Natural killer cell (primary cell): ENCODE data around the gene DRAM2. TPM values are rescaled to one million over a fixed set of nuclear protein-coding genes. Genes with fewer than 3 reads are reported as not detected.
"Not testable (repeated sequence)": the region's sequence is repeated elsewhere in the genome, so short reads cannot be mapped to it uniquely, and the experiment has no call there.

ENCODE experiments used
- ATAC-seq, 3 donors: fragments of 150-1000 bp in 2 of 3; fragments of 200-7000 bp in 1 of 3; cut with Tn5 transposase; 1 replicate in 1 of 3; 2 replicates in 2 of 3; pipeline ENCODE4 v1.10.0; 2021; ENCODE audit warnings: mild to moderate bottlenecking in 2 of 3, moderate library complexity in 2 of 3
- DNase-seq, 2 donors: peaks; one replicate each; pipeline versions ENCODE4 v3.0.0 to v3.0.0-alpha.2; 2013 to 2021; ENCODE audit warnings: mixed read lengths in 1 of 2
- H3K27ac ChIP-seq: one replicate; pipeline ENCODE4 v1.5.1; 2013; ENCODE audit warnings: mild to moderate bottlenecking, low read length
- H3K27me3 ChIP-seq: one replicate; pipeline ENCODE4 v1.6.1; 2013; ENCODE audit warnings: low read length; ENCODE audit not compliant: control insufficient read depth, insufficient read depth
- H3K36me3 ChIP-seq: one replicate; pipeline ENCODE4 v1.6.1; 2013; ENCODE audit warnings: low read length; ENCODE audit not compliant: control insufficient read depth, insufficient read depth
- H3K4me1 ChIP-seq: one replicate; pipeline ENCODE4 v1.6.1; 2013; ENCODE audit warnings: low read length; ENCODE audit not compliant: control insufficient read depth, insufficient read depth
- H3K4me3 ChIP-seq: one replicate; pipeline ENCODE4 v1.5.1; 2013; ENCODE audit warnings: low read length
- H3K9me3 ChIP-seq: one replicate; pipeline ENCODE4 v1.6.1; 2013; ENCODE audit warnings: low read length; ENCODE audit not compliant: control insufficient read depth, insufficient read depth
- H3K27ac Mint-ChIP-seq, 2 donors: one replicate each; pipeline ENCODE4 v1.8.0; 2022; ENCODE audit warnings: mild to moderate bottlenecking in 2 of 2, mixed read lengths in 2 of 2, moderate library complexity in 1 of 2
- H3K27me3 Mint-ChIP-seq, 2 donors: one replicate each; pipeline ENCODE4 v1.8.0; 2022; ENCODE audit warnings: low read depth in 2 of 2, mixed read lengths in 2 of 2
- H3K36me3 Mint-ChIP-seq: one replicate; pipeline ENCODE4 v1.8.0; 2022; ENCODE audit warnings: mixed read lengths
- H3K4me1 Mint-ChIP-seq, 2 donors: one replicate each; pipeline ENCODE4 v1.8.0; 2022; ENCODE audit warnings: mixed read lengths in 2 of 2
- H3K4me3 Mint-ChIP-seq: one replicate; pipeline ENCODE4 v1.8.0; 2022; ENCODE audit warnings: mild to moderate bottlenecking, moderate library complexity, mixed read lengths
- H3K9me3 Mint-ChIP-seq, 2 donors: one replicate each; pipeline ENCODE4 v1.8.0; 2022; ENCODE audit warnings: mixed read lengths in 2 of 2
- CTCF ChIP-seq: fragments of 200-600 bp; IDR thresholded peaks from one replicate; pipeline ENCODE4 v1.8.0; 2022; ENCODE audit warnings: antibody characterized with exemption
- WGBS: methylation state at CpG from one replicate; pipeline ENCODE4 v1.1.7; 2013; ENCODE audit warnings: missing lambda C conversion rate; ENCODE audit not compliant: insufficient coverage; 5-methylcytosine and 5-hydroxymethylcytosine counted together
- intact Hi-C: fragments of 100-400 bp; cut with micrococcal nuclease; formaldehyde crosslinking; loops from one replicate; pipeline ENCODE4 v1.14.2; 2022
- total RNA-seq, 4 donors: library from RNA; stranded (reverse); fragments of 120-200 nt in 1 of 4; gene quantifications; one replicate each; pipeline versions ENCODE4 v1.2.3 to v1.2.4, GENCODE V29; 2013 to 2022

The DRAM2 gene
- total RNA-seq, 3 donors from 2014 or later (not counting 1 experiment from before 2014, with no cell fraction given), result 35.8 to 40.8 (median 36.4) TPM

GRCh38 chr1:111099289-111099688 is 40.6 kb downstream of the DRAM2 start:
- H3K4me1 ChIP-seq, result no peaks in the 10 kb centered on the region
- Mint-ChIP-seq H3K9me3 (peaks cover 2 to 9% of the 10 kb centered on the region in 2 donors), H3K36me3 (no peaks in the 10 kb centered on the region), H3K4me1 (no peaks in the 10 kb centered on the region), H3K4me3 (no peak overlapping the region), H3K27ac (no peak overlapping the region), H3K27me3 (peaks cover 4 to 7% of the 10 kb centered on the region in 2 donors)
- no peak overlapping the region for H3K4me3 ChIP-seq
- no peak for TF ChIP-seq CTCF
- H3K27me3 ChIP-seq, result no peaks in the 10 kb centered on the region
- intact Hi-C loops, result no loop called here
- H3K9me3 ChIP-seq, result peaks cover 6% of the 10 kb centered on the region
- no peak for DNase-seq
- WGBS, result 81% methylated on average over 1 of the region's 1 CpG
- no peaks in the 10 kb centered on the region for H3K36me3 ChIP-seq
- H3K27ac ChIP-seq, result no peak overlapping the region
- ATAC-seq, result no peak

GRCh38 chr1:111097356-111098099 is 42.4 kb downstream of the DRAM2 start:
- intact Hi-C loops, result no loop called here
- H3K27me3 ChIP-seq, result no peaks in the 10 kb centered on the region
- no peaks in the 10 kb centered on the region for H3K36me3 ChIP-seq
- 88% methylated on average over 2 of the region's 2 CpGs for WGBS
- Mint-ChIP-seq H3K27me3 (peaks cover 9 to 19% of the 10 kb centered on the region in 2 donors), H3K27ac (no peak overlapping the region), H3K4me1 (no peaks in the 10 kb centered on the region), H3K36me3 (no peaks in the 10 kb centered on the region), H3K9me3 (peaks cover 2 to 9% of the 10 kb centered on the region in 2 donors), H3K4me3 (no peak overlapping the region)
- no peak overlapping the region for H3K4me3 ChIP-seq
- TF ChIP-seq CTCF, result no peak
- H3K4me1 ChIP-seq, result no peaks in the 10 kb centered on the region
- H3K9me3 ChIP-seq, result peaks cover 6% of the 10 kb centered on the region
- H3K27ac ChIP-seq, result no peak overlapping the region
- DNase-seq (no peak), ATAC-seq (no peak)

GRCh38 chr1:111095421-111095820 is 44.5 kb downstream of the DRAM2 start:
- H3K9me3 Mint-ChIP-seq, H3K36me3 Mint-ChIP-seq, intact Hi-C loops, H3K27ac Mint-ChIP-seq, H3K4me1 Mint-ChIP-seq, H3K27me3 ChIP-seq, H3K9me3 ChIP-seq, DNase-seq, H3K36me3 ChIP-seq, H3K4me3 ChIP-seq, ATAC-seq, H3K4me1 ChIP-seq, H3K4me3 Mint-ChIP-seq, H3K27ac ChIP-seq: not testable (repeated sequence)
- peaks cover 12 to 22% of the 10 kb centered on the region in 2 donors for H3K27me3 Mint-ChIP-seq
- 100% methylated on average over 1 of the region's 3 CpGs for WGBS

GRCh38 chr1:111089638-111090037 is 50.3 kb downstream of the DRAM2 start:
- Mint-ChIP-seq H3K27me3 (peaks cover 38 to 57% of the 10 kb centered on the region in 2 donors), H3K36me3 (peaks cover under 1% of the 10 kb centered on the region), H3K9me3 (no peaks in the 10 kb centered on the region), H3K4me3 (no peak overlapping the region), H3K4me1 (no peaks in the 10 kb centered on the region), H3K27ac (no peak overlapping the region)
- intact Hi-C loops, result no loop called here
- DNase-seq (no peak), ATAC-seq (no peak)
- Histone ChIP-seq H3K4me1 (no peaks in the 10 kb centered on the region), H3K27me3 (peaks cover 11% of the 10 kb centered on the region), H3K4me3 (no peak overlapping the region), H3K9me3 (no peaks in the 10 kb centered on the region), H3K36me3 (no peaks in the 10 kb centered on the region), H3K27ac (no peak overlapping the region)
- no peak for TF ChIP-seq CTCF
